Measurements from ENCODE around the gene IDI2.

The IDI2 gene

DNA sequence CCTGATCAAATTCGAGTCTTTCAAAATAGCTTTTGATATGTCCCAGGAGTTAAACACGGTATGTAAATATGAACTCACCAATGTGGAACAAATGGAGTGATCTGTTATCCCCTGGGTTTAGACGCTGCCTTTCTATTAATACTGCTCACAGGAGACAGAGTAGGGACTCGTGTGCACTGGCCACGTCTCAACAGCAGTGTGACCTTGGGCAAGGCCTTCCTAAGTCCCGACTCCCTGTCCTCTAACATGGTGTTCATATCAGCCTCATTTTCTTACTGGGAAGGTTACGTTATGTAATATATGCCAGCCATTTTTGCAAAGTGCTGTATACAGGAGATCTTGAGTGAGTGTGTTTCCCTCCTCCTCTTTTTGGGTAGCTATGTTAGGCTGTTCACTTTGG lies 32.4 kb upstream of the IDI2 start:
- Histone ChIP-seq H3K27ac (ENCODE audit: low read length) (peak overlapping the region; percentile 5; the same call in 1 of the 2 replicates), H3K4me3 (ENCODE audit: low read depth in 1 of 2, low read length in 2 of 2) (peak overlapping the region; percentile 94 to 100), H2AFZ (ENCODE audit: low read depth, low read length) (no peak overlapping the region), H3K4me2 (ENCODE audit: insufficient read depth, low read length) (peak overlapping the region; percentile 90), H3K9me3 (ENCODE audit: insufficient read depth, low read length, severe bottlenecking) (no peaks in the 10 kb centered on the region), H3K79me2 (ENCODE audit: insufficient read depth, low read length) (peaks cover 99% of the 10 kb centered on the region), H4K20me1 (ENCODE audit: insufficient read depth, low read length) (peaks cover 36% of the 10 kb centered on the region), H3K27me3 (ENCODE audit: insufficient read depth, low read length, poor library complexity) (no peaks in the 10 kb centered on the region), H3K36me3 (ENCODE audit: insufficient read depth, low read length) (peaks cover 40% of the 10 kb centered on the region), H3K9ac (ENCODE audit: low read depth, low read length) (peak overlapping the region; percentile 99), H3K4me1 (ENCODE audit: insufficient read depth, low read length) (peaks cover 85% of the 10 kb centered on the region)
- ATAC-seq (ENCODE audit: insufficient read depth, low read depth), result no peak
- DNase-seq, result no peak
- TF ChIP-seq, protein P1, sequence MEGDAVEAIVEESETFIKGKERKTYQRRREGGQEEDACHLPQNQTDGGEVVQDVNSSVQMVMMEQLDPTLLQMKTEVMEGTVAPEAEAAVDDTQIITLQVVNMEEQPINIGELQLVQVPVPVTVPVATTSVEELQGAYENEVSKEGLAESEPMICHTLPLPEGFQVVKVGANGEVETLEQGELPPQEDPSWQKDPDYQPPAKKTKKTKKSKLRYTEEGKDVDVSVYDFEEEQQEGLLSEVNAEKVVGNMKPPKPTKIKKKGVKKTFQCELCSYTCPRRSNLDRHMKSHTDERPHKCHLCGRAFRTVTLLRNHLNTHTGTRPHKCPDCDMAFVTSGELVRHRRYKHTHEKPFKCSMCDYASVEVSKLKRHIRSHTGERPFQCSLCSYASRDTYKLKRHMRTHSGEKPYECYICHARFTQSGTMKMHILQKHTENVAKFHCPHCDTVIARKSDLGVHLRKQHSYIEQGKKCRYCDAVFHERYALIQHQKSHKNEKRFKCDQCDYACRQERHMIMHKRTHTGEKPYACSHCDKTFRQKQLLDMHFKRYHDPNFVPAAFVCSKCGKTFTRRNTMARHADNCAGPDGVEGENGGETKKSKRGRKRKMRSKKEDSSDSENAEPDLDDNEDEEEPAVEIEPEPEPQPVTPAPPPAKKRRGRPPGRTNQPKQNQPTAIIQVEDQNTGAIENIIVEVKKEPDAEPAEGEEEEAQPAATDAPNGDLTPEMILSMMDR (IDR thresholded peaks at IDR 0.05; ENCODE audit: borderline replicate concordance, extremely low read depth, low read length, poor library complexity, severe bottlenecking), result no peak
- TF ChIP-seq EZH2 (IDR thresholded peaks at IDR 0.05; ENCODE audit: borderline replicate concordance, low read depth, low read length, severe bottlenecking), result no peak

DNA sequence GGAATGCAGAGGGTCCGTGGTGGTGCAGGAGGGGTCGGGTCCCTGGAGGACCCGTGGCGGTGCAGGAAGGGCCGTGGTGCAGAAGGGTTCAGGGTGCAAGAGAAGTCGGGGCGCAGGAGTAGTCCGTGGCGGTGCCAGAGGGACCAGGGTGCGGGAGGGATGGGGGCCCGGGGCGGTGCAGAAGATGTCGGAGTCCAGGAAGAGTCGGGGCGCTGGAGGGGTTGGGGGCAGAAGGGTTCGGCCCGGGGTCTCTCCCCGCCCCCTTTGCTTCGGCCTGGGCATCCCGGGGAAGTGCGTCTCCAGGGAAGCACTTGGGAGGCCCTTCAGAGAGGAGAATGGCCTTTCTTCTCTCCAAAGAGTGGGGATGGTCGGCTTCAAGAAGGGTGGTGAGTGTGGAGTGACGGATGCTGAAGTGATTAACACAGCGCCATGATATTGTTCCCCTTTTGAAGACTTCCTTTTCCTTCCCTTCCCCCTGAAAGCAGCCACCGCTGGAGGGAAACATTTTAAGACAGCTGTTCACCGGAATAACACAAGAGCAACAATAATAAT lies 31.5 kb upstream of the IDI2 start:
- DNase-seq (peak; percentile 30), ATAC-seq (ENCODE audit: insufficient read depth, low read depth) (no peak; the same call in 2 of the 3 replicates)
- no peaks in the 10 kb centered on the region for H3K27me3 ChIP-seq (ENCODE audit: insufficient read depth, low read length, poor library complexity)
- H3K79me2 ChIP-seq (ENCODE audit: insufficient read depth, low read length), result peaks cover 99% of the 10 kb centered on the region
- H2AFZ ChIP-seq (ENCODE audit: low read depth, low read length), result peak overlapping the region; percentile 96
- peak overlapping the region; percentile 94 to 100 for H3K4me3 ChIP-seq (ENCODE audit: low read depth in 1 of 2, low read length in 2 of 2)
- no peaks in the 10 kb centered on the region for H3K9me3 ChIP-seq (ENCODE audit: insufficient read depth, low read length, severe bottlenecking)
- H3K9ac ChIP-seq (ENCODE audit: low read depth, low read length), result peak overlapping the region; percentile 99
- peak overlapping the region; percentile 93 for H3K27ac ChIP-seq (ENCODE audit: low read length)
- H3K36me3 ChIP-seq (ENCODE audit: insufficient read depth, low read length), result peaks cover 45% of the 10 kb centered on the region
- peak overlapping the region; percentile 90 for H3K4me2 ChIP-seq (ENCODE audit: insufficient read depth, low read length)
- peaks cover 85% of the 10 kb centered on the region for H3K4me1 ChIP-seq (ENCODE audit: insufficient read depth, low read length)
- H4K20me1 ChIP-seq (ENCODE audit: insufficient read depth, low read length), result peaks cover 37% of the 10 kb centered on the region
- TF ChIP-seq EZH2 (IDR thresholded peaks at IDR 0.05; ENCODE audit: borderline replicate concordance, low read depth, low read length, severe bottlenecking), result no peak
- TF ChIP-seq, protein P1 (IDR thresholded peaks at IDR 0.05; ENCODE audit: borderline replicate concordance, extremely low read depth, low read length, poor library complexity, severe bottlenecking), result no peak

DNA sequence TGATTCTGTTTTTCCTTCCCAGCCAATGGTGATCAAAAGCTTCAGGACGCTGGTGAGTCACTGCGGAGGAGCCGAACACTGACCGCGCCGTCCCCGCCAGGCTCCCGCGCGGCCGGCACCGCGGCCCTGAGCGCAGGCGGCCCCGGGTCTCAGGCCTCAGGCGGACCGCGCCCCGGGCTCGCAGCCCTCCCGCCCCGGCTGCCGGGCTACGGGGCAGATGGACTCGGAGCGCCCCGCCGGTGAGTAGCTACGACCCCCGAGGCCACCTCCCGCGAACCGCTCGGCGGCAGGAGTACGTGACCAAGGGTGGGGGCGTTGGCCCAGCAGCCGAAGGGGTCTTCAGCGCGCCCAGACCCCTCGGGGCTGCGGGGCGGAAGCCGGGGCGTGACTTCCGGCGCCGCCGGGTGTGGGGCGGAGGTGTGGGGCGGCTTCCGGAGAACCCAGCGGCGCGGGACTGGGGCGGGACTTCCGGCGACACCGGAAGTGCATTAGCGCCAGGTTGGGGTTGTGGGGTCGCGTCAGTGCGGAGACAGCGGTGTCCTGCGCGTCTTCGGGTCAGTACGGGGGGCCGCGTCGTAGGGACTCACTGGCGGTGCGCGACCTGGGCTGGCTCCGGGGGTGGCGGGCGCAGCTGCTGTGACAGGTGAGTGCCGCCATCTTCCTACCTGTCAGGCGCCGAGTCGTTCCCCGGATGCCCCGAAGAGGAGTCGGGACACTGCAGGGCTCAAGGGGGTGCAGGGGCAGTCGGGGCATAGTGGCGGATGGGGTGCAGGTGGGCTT lies 30.9 kb upstream of the IDI2 start, which contains the start of gene WDR37:
TSS of gene WDR37 (plus strand) at position 60 of the 780 bp plus-strand sequence. CDS start 15,771 bp downstream, outside the sequence.
- Histone ChIP-seq H3K27me3 (ENCODE audit: insufficient read depth, low read length, poor library complexity) (no peaks in the 10 kb centered on the region), H3K79me2 (ENCODE audit: insufficient read depth, low read length) (peaks cover 99% of the 10 kb centered on the region), H3K4me1 (ENCODE audit: insufficient read depth, low read length) (peaks cover 85% of the 10 kb centered on the region), H3K9ac (ENCODE audit: low read depth, low read length) (peak within 1 kb of the TSS; percentile 99), H3K4me3 (ENCODE audit: low read depth in 1 of 2, low read length in 2 of 2) (peak within 1 kb of the TSS; percentile 94 to 100), H3K4me2 (ENCODE audit: insufficient read depth, low read length) (peak within 1 kb of the TSS; percentile 90), H3K36me3 (ENCODE audit: insufficient read depth, low read length) (peaks cover 51% of the 10 kb centered on the region), H3K9me3 (ENCODE audit: insufficient read depth, low read length, severe bottlenecking) (no peaks in the 10 kb centered on the region), H2AFZ (ENCODE audit: low read depth, low read length) (peak within 1 kb of the TSS; percentile 96), H4K20me1 (ENCODE audit: insufficient read depth, low read length) (peaks cover 31% of the 10 kb centered on the region), H3K27ac (ENCODE audit: low read length) (peak within 1 kb of the TSS; percentile 93)
- ATAC-seq (ENCODE audit: insufficient read depth, low read depth), result peak; percentile 95
- peak; percentile 88 for DNase-seq
- TF ChIP-seq EZH2 (IDR thresholded peaks at IDR 0.05; ENCODE audit: borderline replicate concordance, low read depth, low read length, severe bottlenecking), result no peak
- TF ChIP-seq, protein P1 (IDR thresholded peaks at IDR 0.05; ENCODE audit: borderline replicate concordance, extremely low read depth, low read length, poor library complexity, severe bottlenecking), result no peak

Measured in DND-41 (cell line).